Transverse colon (tissue), 3 donors: ENCODE measurements around the gene KRT4.

ENCODE experiments used
- EP300 ChIP-seq: sonication (generic); formaldehyde crosslinking; IDR thresholded peaks from one replicate; pipeline ENCODE4 v1.6.1; 2017; ENCODE audit warnings: antibody characterized with exemption, low read depth
- POLR2A ChIP-seq: fragments of 450-650 bp; IDR thresholded peaks from one replicate; pipeline ENCODE4 v1.6.1; 2016; ENCODE audit warnings: antibody characterized with exemption, mild to moderate bottlenecking, moderate library complexity
- TF ChIP-seq, protein P1 (sequence below), 5 experiments: fragments of 200-600 bp in 3 of 5; fragments of 450-650 bp in 2 of 5; sonication (generic) in 3 of 5; IDR thresholded peaks; 1 replicate in 2 of 5; 2 replicates in 3 of 5; pipeline ENCODE4 v1.5.1; 2016 to 2017; ENCODE audit warnings: antibody characterized with exemption in 5 of 5, inconsistent platforms in 3 of 5, mild to moderate bottlenecking in 2 of 5, moderate library complexity in 1 of 5

DNA sequence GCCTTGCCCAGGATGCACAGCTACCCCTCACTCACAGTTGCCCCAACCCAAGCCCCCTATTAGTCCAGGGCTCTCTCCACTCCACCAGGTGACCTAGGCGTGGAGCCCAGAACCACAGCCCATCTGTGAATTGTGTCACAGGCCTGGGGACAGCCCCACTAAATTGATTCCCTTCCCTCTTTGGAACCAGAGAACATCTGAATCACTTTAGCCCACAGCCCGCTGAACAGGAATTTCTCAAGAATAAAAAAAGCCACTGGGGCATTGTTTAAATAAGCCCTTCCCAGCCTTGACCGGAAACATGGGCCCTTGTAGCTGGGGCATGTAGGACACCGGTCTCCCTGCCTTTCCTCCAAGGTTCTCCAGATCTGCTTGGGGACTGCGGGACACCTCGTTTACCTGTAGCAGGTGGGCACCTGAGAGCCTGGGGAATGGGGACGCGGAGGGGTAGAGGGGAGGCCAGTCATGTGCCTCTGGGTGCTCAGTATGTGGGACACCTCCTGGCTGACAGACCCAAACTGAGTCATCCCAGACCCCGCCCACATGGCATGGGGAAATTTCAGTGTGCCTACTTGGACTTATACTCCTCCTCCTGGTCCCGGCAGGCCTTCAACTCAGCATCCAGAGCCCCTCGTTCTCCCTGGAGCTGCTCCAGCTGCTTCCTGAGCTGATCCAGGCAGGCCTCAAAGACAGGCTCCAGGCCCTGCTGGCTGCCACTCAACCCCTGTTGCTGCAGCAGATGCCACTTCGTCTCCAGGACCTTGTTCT, 33.6 kb upstream of the KRT4 start:
- TF ChIP-seq, protein P1, sequence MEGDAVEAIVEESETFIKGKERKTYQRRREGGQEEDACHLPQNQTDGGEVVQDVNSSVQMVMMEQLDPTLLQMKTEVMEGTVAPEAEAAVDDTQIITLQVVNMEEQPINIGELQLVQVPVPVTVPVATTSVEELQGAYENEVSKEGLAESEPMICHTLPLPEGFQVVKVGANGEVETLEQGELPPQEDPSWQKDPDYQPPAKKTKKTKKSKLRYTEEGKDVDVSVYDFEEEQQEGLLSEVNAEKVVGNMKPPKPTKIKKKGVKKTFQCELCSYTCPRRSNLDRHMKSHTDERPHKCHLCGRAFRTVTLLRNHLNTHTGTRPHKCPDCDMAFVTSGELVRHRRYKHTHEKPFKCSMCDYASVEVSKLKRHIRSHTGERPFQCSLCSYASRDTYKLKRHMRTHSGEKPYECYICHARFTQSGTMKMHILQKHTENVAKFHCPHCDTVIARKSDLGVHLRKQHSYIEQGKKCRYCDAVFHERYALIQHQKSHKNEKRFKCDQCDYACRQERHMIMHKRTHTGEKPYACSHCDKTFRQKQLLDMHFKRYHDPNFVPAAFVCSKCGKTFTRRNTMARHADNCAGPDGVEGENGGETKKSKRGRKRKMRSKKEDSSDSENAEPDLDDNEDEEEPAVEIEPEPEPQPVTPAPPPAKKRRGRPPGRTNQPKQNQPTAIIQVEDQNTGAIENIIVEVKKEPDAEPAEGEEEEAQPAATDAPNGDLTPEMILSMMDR (IDR thresholded peaks at IDR 0.05) = no peak
- TF ChIP-seq POLR2A (no peak), EP300 (no peak)
